NCI-H82 treated with DMSO at 0.1 percent for 48 hours (cell line): Measurements from ENCODE around the gene SPINT1.

ENCODE experiments used
- DNase-seq: peaks from one replicate; lab custom pipeline; 2025; ENCODE audit not compliant: unreplicated experiment; lab: John Stamatoyannopoulos, UW

SPINT1 gene

GRCh38 chr15:40891810-40892446 lies 48.1 kb downstream of the SPINT1 start:
- peak; percentile 22 for DNase-seq

GRCh38 chr15:40892447-40893012 lies 48.7 kb downstream of the SPINT1 start:
- DNase-seq = no peak

- DNase-seq = no peak
Measured at GRCh38 chr15:40893019-40893670, 49.3 kb downstream of the SPINT1 start.

- peak; percentile 92 for DNase-seq
Measured at GRCh38 chr15:40893733-40894680, 50.2 kb downstream of the SPINT1 start, which contains the start of gene VPS18. VPS18 (plus strand) TSS chr15:40894450; CDS start chr15:40894769, 319 bp downstream.

- no peak for DNase-seq
Measured at GRCh38 chr15:40894681-40895448, 51.0 kb downstream of the SPINT1 start.

- DNase-seq = no peak
Measured at GRCh38 chr15:40899536-40900207, 55.8 kb downstream of the SPINT1 start.

- no peak for DNase-seq
Measured at GRCh38 chr15:40900256-40901052, 56.6 kb downstream of the SPINT1 start.

GRCh38 chr15:40901053-40901443 lies 57.2 kb downstream of the SPINT1 start:
- DNase-seq = no peak

GRCh38 chr15:40902605-40903561 lies 59.0 kb downstream of the SPINT1 start:
- no peak for DNase-seq

- no peak for DNase-seq
Measured at GRCh38 chr15:40904552-40905201, 60.8 kb downstream of the SPINT1 start.

- peak; percentile 46 for DNase-seq
Measured at GRCh38 chr15:40906091-40906990, 62.5 kb downstream of the SPINT1 start.

GRCh38 chr15:40906991-40907802 lies 63.3 kb downstream of the SPINT1 start:
- DNase-seq = no peak
